Activated naive CD8-positive, alpha-beta T cell treated with anti-CD3 and anti-CD28 coated beads for 36 hours (primary cell): ENCODE results near the gene THAP4. TPM values are rescaled to one million over a fixed set of nuclear protein-coding genes. Genes with fewer than 3 reads are reported as not detected.

ENCODE experiments used
- DNase-seq: peaks from one replicate; pipeline ENCODE4 v3.0.0; 2021
- H3K27ac Mint-ChIP-seq: one replicate; pipeline ENCODE4 v1.8.0; 2022; ENCODE audit warnings: mild to moderate bottlenecking, moderate library complexity, mixed read lengths
- H3K27me3 Mint-ChIP-seq: one replicate; pipeline ENCODE4 v1.8.0; 2022; ENCODE audit warnings: mild to moderate bottlenecking, mixed read lengths
- H3K36me3 Mint-ChIP-seq: one replicate; pipeline ENCODE4 v1.8.0; 2021; ENCODE audit warnings: mild to moderate bottlenecking, mixed read lengths
- H3K4me1 Mint-ChIP-seq: one replicate; pipeline ENCODE4 v1.8.0; 2021; ENCODE audit warnings: mixed read lengths
- H3K4me3 Mint-ChIP-seq: one replicate; pipeline ENCODE4 v1.8.0; 2022; ENCODE audit warnings: mild to moderate bottlenecking, moderate library complexity, mixed read lengths
- H3K9me3 Mint-ChIP-seq: one replicate; pipeline ENCODE4 v1.8.0; 2022; ENCODE audit warnings: mixed read lengths
- total RNA-seq, 2 experiments: library from RNA; stranded (reverse); gene quantifications; one replicate each; pipeline ENCODE4 v1.2.3, GENCODE V29; 2021

THAP4 gene
- total RNA-seq, 2 experiments from 2014 or later, result 54.8 to 55.0 TPM

DNA sequence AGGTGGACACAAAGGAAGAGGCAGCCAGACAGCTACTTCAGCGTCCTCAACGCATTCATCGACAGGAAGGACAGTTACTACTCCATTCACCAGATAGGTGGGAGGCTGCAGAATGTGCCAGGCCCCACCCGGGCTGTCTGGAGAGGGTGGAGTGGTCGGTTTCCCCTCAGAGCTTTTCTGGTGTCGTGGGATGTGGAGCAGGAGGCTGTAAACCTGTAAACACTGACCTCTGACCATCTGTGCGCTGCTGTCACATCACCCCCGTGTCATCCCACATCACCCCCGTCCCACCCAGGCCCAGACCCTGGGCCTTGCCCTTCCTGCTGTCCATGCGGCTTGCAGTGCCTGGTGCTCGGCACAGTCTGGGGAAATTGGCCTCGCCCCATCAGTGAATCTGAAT lies 17.6 kb upstream of the THAP4 start:
- peaks cover 15% of the 10 kb centered on the region for H3K36me3 Mint-ChIP-seq
- no peak overlapping the region for H3K4me3 Mint-ChIP-seq
- H3K4me1 Mint-ChIP-seq, result peaks cover 3% of the 10 kb centered on the region
- no peak for DNase-seq
- H3K9me3 Mint-ChIP-seq, result no peaks in the 10 kb centered on the region
- no peaks in the 10 kb centered on the region for H3K27me3 Mint-ChIP-seq
- H3K27ac Mint-ChIP-seq, result no peak overlapping the region

DNA sequence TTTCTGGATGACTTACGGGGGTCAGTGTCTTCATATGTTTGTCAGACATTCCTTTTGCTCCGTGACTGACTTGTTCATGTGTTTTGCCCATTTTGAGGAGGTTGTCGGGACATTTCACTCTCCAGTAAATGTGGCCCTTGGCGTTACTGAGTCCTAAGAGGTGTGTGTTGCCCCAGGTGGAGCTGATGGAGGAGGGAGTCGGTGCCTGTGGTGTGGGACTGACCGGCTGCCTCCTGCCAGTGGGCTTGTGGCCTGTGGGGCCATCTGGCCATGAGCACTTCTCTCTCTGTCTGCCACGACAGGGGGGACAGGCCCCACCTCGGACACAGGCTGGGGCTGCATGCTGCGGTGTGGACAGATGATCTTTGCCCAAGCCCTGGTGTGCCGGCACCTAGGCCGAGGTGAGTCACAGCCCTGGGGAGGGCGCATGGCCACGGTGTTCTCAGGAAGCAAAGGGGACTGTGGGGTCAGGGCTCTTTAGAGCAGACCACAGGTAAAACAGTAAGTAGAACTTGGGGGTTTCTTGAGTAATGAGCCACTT lies 16.3 kb upstream of the THAP4 start:
- no peak for DNase-seq
- no peaks in the 10 kb centered on the region for H3K9me3 Mint-ChIP-seq
- H3K36me3 Mint-ChIP-seq, result peaks cover 15% of the 10 kb centered on the region
- peaks cover 9% of the 10 kb centered on the region for H3K4me1 Mint-ChIP-seq
- no peak overlapping the region for H3K4me3 Mint-ChIP-seq
- no peak overlapping the region for H3K27ac Mint-ChIP-seq
- no peaks in the 10 kb centered on the region for H3K27me3 Mint-ChIP-seq

DNA sequence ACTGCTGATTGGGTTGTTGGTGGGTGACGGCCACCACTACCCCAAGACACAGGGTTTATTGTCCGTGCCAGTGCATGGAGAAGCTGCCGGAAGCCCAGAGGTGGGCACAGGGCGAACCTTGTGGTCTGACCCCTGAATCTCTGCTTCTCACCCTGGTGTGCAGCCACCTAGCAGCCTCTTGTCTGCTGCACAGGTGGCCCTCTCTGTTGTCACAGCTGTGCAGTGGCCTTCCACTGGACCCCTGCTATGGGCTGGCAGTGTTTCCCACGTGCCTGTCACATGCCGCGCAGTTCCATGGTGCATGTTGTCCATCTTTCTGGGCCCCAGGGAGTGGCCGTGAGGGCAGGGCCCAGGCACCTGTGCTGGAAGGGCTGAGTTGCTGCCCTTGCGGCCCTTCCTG lies 15.8 kb upstream of the THAP4 start:
- Mint-ChIP-seq H3K27ac (no peak overlapping the region), H3K4me1 (peaks cover 9% of the 10 kb centered on the region), H3K27me3 (no peaks in the 10 kb centered on the region), H3K9me3 (no peaks in the 10 kb centered on the region), H3K36me3 (peaks cover 14% of the 10 kb centered on the region), H3K4me3 (no peak overlapping the region)
- no peak for DNase-seq

DNA sequence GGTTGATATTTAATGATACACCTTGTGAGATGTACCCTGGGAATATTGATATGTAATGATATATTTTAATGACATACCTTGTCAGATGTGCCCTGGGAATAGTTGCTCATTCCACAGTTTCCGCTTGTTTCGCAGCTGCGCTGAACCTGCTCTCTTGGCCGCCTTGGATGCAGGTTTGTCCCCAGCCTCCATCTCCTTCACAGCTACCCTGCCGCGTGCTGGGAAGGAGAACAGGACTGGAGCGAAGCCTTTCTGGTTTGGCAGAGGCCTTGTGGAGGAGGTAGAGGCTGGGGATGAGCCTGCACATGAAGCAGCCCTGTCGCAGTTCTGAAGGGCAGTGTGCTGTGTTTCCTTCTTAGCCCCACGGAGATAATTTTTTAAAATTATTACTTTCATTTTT lies 15.2 kb upstream of the THAP4 start:
- Mint-ChIP-seq H3K27me3 (no peaks in the 10 kb centered on the region), H3K36me3 (peaks cover 13% of the 10 kb centered on the region), H3K4me1 (peaks cover 9% of the 10 kb centered on the region), H3K4me3 (no peak overlapping the region), H3K27ac (no peak overlapping the region), H3K9me3 (no peaks in the 10 kb centered on the region)
- no peak for DNase-seq

DNA sequence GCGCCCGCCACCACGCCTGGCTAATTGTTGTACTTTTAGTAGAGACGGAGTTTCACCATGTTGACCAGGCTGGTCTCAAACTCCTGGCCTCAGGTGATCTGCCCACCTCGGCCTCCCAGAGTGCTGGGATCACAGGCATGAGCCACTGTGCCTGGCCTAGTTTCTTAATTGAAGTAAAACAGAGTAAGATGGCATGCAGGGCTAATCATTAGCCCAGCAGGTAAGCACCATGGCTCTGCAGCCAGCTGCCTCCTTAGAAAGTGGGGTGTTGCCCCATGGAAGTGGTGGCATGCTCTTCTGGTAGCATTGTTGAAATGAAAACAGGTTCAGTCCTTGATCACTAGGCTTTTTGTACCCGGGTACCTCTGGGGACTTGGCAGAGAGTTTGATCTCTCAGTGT lies 13.0 kb upstream of the THAP4 start:
- Mint-ChIP-seq H3K27me3 (no peaks in the 10 kb centered on the region), H3K4me3 (no peak overlapping the region), H3K4me1 (peaks cover 9% of the 10 kb centered on the region), H3K36me3 (peaks cover 4% of the 10 kb centered on the region), H3K27ac (no peak overlapping the region), H3K9me3 (no peaks in the 10 kb centered on the region)
- no peak for DNase-seq

DNA sequence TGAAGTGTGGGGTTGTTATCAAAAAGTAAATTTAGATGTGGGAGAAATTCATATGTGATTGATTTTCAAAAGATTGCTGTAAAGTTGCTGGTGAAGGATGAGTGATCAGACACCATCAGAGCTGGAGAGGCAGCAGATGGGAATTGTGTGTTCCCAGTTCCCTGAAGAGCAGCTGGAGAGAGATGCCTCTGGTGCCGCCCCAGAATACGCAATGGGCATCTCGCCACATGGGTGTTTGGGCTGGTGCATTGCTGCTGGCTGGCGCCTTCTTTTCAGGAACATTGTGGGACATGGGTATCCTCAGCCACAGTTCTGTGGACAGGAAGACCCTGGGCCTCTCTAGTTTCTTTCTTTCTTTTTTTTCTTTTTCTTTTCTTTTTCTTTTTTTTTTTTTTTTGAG lies 12.4 kb upstream of the THAP4 start:
- H3K4me3 Mint-ChIP-seq, result no peak overlapping the region
- peaks cover 9% of the 10 kb centered on the region for H3K4me1 Mint-ChIP-seq
- no peaks in the 10 kb centered on the region for H3K9me3 Mint-ChIP-seq
- H3K36me3 Mint-ChIP-seq, result peaks cover 2% of the 10 kb centered on the region
- H3K27me3 Mint-ChIP-seq, result no peaks in the 10 kb centered on the region
- DNase-seq, result no peak
- no peak overlapping the region for H3K27ac Mint-ChIP-seq

DNA sequence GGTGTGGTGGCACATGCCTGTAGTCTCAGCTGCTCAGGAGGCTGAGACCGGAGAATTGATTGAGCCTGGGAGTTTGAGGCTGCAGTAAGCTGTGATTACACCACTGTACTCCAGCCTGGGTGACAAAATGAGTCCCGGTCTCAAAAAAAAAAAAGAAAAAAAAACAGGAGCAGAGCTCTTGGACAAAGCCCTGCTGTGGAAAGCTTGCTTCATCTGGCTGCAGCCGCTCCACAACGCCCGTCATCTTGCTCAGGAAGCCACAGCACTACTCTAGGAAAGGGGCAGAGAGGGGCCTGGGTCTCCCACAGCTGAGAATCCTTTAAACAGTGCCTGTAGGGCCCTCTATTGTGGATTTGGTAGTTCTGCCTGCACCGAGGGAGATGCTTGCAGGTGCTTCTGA lies 11.5 kb upstream of the THAP4 start:
- DNase-seq, result no peak
- no peak overlapping the region for H3K27ac Mint-ChIP-seq
- H3K4me1 Mint-ChIP-seq, result peaks cover 11% of the 10 kb centered on the region
- H3K4me3 Mint-ChIP-seq, result no peak overlapping the region
- H3K36me3 Mint-ChIP-seq, result peaks cover 2% of the 10 kb centered on the region
- H3K27me3 Mint-ChIP-seq, result no peaks in the 10 kb centered on the region
- H3K9me3 Mint-ChIP-seq, result no peaks in the 10 kb centered on the region

DNA sequence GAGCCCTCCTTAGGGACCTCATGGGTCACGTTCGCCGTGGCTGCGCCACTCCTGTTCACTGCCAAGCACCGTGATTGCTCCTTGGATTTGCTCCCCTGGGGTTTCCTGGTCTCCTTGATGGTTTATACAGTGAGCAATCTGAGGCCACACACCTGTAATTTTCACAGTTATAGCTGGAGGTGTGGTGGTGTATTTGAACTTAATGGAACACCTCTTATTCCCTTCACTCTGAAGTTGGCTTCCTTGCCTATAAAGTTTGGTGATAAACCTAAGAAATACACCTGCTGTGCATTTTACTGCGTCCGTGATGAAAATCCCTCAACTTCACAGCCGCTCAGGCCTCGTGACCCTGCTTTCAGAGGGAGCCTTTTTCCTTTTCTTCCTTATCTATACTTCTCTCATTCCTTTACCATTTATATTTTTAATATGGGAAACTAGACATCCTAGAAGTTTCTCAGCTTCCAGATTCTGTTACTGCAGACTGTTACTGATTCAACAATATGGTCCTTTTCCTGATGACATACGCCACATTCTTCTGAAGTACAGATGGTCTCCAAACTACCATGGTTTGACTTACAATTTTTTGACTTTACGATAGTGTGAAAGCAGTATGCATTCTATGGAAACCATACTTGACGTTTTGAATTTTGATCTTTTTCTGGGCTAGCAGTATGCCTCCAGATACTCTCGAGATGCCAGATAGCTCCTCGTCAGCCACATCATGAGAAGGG lies 9.1 kb upstream of the THAP4 start:
- peaks cover 25% of the 10 kb centered on the region for H3K4me1 Mint-ChIP-seq

DNA sequence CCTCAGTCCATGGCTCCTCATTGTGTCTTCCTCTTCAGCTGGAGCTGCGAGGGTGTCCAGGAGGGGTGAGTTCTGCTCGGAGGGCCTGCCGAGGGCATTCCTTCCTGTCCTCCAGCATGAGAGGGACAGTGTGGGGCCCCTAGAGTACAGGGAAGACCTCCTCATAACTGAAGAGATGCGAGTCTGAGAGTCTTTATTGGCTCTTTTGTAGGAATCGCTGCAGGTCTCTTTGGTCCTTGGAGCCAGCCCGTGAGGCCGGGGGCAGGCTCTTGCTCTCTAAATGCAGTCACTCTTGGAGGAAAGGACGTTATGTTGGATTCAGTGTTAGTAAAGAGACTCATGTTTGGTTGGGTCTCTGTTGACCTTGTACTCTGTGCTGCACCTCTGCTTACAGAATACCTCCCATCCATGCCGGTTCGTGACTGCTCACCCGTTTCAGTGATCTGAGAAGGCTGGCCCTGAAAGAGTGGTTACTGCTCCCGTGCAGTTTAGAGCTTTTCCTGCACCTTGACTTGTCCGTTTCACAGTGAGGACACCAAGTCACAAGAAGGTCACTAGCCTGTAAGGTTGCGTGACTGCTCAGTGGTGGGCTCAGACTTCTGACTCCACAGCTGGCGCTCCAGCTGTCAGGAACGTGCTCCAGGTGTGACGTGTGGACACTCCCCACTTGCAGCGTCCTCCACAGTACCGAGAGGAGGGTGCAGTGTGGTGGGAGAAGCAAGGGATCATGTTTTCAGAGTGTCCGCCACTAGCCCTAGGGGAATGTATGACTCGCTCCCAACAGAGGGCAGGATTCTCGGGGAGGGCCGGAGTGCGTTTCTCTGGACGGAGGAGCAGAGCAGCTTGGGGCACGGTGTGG lies 8.3 kb upstream of the THAP4 start:
- H3K27ac Mint-ChIP-seq, result no peak overlapping the region
- H3K36me3 Mint-ChIP-seq, result peaks cover 7% of the 10 kb centered on the region
- DNase-seq, result no peak
- no peaks in the 10 kb centered on the region for H3K9me3 Mint-ChIP-seq
- H3K4me3 Mint-ChIP-seq, result no peak overlapping the region
- H3K27me3 Mint-ChIP-seq, result no peaks in the 10 kb centered on the region
- H3K4me1 Mint-ChIP-seq, result peaks cover 30% of the 10 kb centered on the region

More for the DNA sequence above, 9.1 kb upstream of the THAP4 start:
- no peak overlapping the region for H3K4me3 Mint-ChIP-seq
- no peaks in the 10 kb centered on the region for H3K27me3 Mint-ChIP-seq
- H3K9me3 Mint-ChIP-seq, result no peaks in the 10 kb centered on the region
- H3K36me3 Mint-ChIP-seq, result no peaks in the 10 kb centered on the region
- H3K27ac Mint-ChIP-seq, result no peak overlapping the region
- no peak for DNase-seq

DNA sequence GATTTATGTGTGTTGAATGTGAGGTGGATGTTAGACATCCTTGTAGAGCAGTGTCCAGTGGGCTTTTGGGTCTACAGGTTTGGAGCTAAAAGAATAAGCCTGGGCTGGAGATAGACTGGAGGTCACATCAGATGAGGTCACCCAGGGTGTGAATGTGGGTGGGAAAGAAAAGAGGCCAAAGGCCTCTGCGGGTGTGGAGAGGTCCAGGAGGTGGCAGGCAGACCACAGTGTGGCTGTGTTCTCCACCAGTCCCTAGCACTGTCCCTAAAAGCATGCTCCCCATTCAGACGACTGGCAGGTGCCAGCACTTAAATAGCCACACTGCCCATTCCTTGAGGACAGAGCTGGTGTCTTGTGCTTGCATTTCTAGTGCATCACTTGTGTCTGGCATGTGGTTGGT lies 4.7 kb upstream of the THAP4 start:
- Mint-ChIP-seq H3K9me3 (no peaks in the 10 kb centered on the region), H3K4me1 (peaks cover 42% of the 10 kb centered on the region)

DNA sequence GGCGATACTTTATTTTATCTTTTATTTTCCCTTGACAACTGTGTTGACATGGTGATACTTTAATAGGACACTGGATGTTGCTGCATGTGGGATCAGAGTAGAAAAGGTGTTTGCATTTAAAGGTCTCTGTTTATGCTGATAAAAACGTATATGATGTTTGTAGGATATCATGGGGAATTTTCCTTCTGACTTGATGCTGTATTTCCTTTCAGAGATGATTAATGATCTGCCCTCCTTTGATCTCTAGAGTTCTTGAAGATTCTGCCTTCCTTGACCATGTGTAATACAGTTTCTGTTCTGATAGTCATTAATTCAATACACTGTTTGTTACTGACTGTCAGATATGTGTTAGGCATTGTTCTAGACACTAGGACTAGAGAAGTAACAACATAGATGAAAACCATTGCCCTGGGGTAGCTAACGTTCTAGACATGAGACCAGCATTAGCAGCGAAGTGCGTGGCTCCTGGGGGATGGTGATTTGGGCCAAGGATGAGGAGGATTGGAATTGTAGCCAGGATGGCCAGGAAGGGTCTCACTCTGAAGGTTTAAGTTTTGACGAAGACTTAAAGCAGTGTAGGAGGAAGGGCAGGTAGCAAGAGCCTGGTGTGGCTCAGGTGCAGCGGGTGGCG lies 3.3 kb upstream of the THAP4 start:
- H3K27me3 Mint-ChIP-seq, result no peaks in the 10 kb centered on the region
- no peak for DNase-seq
- peak overlapping the region; percentile 19 for H3K4me3 Mint-ChIP-seq
- no peaks in the 10 kb centered on the region for H3K9me3 Mint-ChIP-seq
- peaks cover 46% of the 10 kb centered on the region for H3K4me1 Mint-ChIP-seq
- H3K36me3 Mint-ChIP-seq, result peaks cover 32% of the 10 kb centered on the region
- H3K27ac Mint-ChIP-seq, result peak overlapping the region; percentile 57

More for the DNA sequence above, 4.7 kb upstream of the THAP4 start:
- DNase-seq, result no peak
- Mint-ChIP-seq H3K36me3 (peaks cover 28% of the 10 kb centered on the region), H3K4me3 (no peak overlapping the region), H3K27ac (no peak overlapping the region), H3K27me3 (no peaks in the 10 kb centered on the region)

DNA sequence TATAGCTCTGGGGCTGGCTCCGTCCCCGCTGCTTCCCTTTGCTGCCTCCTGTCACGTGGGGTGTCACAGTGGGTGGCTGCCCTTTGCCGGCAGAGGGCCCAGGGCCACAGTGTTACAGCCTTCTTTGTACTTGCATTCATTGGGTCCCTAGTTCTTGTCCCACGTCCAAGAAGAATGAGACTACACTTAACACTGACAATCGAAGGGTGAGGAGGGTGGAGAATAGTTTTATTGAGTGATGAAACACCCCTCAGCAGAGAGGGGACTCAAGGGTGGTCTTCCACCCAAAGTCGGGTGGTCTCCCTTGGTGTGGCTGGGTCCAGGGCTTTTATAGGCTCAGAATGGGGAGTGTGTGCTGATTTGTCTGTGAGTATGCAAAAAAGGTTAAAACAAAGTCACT lies 2.4 kb upstream of the THAP4 start:
- peaks cover 32% of the 10 kb centered on the region for H3K36me3 Mint-ChIP-seq
- H3K9me3 Mint-ChIP-seq, result no peaks in the 10 kb centered on the region
- no peak overlapping the region for H3K4me3 Mint-ChIP-seq
- peak overlapping the region; percentile 18 for H3K27ac Mint-ChIP-seq
- H3K4me1 Mint-ChIP-seq, result peaks cover 52% of the 10 kb centered on the region
- no peak for DNase-seq
- no peaks in the 10 kb centered on the region for H3K27me3 Mint-ChIP-seq

DNA sequence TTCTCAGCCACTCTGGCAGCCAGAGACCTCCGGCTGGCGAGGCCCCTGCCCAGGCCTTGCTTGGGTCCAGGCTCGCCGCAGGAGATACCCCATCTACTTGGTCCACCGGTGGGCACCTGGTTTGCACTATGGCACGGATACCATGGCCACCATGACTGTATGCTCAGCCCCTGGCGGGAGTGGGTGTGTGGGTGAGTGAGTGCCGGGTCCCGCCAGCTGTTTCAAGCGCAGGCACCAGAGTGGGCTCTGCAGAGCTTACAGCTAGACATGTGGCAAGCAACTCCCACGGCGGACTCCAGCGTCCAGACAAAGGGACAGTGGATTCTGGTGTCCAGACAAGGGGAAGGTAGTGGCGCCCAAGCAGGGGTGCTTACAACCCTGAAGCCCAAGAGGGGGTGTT lies 2.0 kb upstream of the THAP4 start:
- peak overlapping the region; percentile 91 for H3K4me3 Mint-ChIP-seq
- peaks cover 32% of the 10 kb centered on the region for H3K36me3 Mint-ChIP-seq
- H3K27ac Mint-ChIP-seq, result no peak overlapping the region
- H3K27me3 Mint-ChIP-seq, result no peaks in the 10 kb centered on the region
- H3K9me3 Mint-ChIP-seq, result no peaks in the 10 kb centered on the region
- H3K4me1 Mint-ChIP-seq, result peaks cover 50% of the 10 kb centered on the region
- DNase-seq, result no peak

DNA sequence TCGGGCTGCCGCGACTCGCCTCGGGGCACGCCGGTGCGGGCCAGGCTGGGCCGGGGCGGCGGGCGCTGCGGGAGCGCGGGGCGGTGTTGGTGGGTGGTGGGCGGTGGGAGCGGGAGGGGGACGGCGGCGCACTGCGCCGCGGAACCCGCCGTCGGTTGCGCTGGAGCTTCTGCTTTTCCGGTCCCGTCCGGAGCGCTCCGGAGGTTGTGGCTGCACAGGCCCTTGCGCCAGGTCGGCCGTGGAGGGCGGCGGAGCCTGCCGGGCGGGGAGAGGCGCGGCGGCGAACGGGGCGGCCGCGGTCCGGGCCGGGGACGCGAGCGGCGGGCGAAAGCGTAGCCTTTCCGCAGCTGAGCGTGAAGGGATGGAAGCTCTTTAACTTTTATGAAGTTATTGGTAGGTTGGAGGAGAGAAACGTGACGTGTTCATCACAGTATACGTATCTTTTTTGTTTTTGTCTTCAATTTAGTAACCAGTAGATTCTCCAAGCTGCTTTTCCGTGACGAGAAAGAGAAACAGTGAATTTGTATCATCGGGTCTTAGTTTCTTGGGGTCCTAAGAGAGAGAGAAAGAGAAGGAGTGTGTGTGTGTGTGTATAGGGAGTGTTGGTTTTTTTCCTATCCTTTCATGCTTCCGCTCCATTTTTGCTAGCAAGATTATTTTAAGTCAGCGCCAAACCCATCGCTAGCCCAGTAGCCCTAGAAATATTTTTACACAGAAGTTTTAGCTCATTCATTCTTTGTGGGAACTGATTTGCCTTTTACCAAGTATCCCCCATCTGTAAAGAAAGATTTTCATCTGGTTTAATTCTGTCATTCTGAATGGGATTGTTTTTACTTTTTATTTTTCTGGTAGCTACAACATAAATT lies 1.1 kb upstream of the THAP4 start:
- Mint-ChIP-seq H3K4me3 (peak overlapping the region; percentile 91), H3K27me3 (no peaks in the 10 kb centered on the region), H3K36me3 (peaks cover 32% of the 10 kb centered on the region), H3K27ac (peak overlapping the region; percentile 88), H3K4me1 (peaks cover 47% of the 10 kb centered on the region), H3K9me3 (no peaks in the 10 kb centered on the region)
- DNase-seq, result no peak
